Endothelial cell (in vitro differentiated cells): ENCODE data around the gene RASSF6. TPM values are rescaled to one million over a fixed set of nuclear protein-coding genes. Genes with fewer than 3 reads are reported as not detected.

Experiments
- DNase-seq: peaks from one replicate; pipeline ENCODE4 v3.0.0; 2021; ENCODE audit warnings: low spot score
- H3K27ac Mint-ChIP-seq: one replicate; pipeline ENCODE4 v1.8.0; 2021; ENCODE audit warnings: mixed read lengths, inconsistent platforms; ENCODE audit not compliant: unreplicated experiment
- H3K27me3 Mint-ChIP-seq: one replicate; pipeline ENCODE4 v1.8.0; 2021; ENCODE audit warnings: mild to moderate bottlenecking, moderate library complexity, mixed read lengths, inconsistent platforms; ENCODE audit not compliant: unreplicated experiment
- H3K36me3 Mint-ChIP-seq: one replicate; pipeline ENCODE4 v1.8.0; 2021; ENCODE audit warnings: mild to moderate bottlenecking, low read depth, mixed read lengths, inconsistent platforms; ENCODE audit not compliant: unreplicated experiment
- H3K4me1 Mint-ChIP-seq: one replicate; pipeline ENCODE4 v1.8.0; 2021; ENCODE audit warnings: mild to moderate bottlenecking, mixed read lengths, inconsistent platforms; ENCODE audit not compliant: unreplicated experiment
- H3K4me3 Mint-ChIP-seq: one replicate; pipeline ENCODE4 v1.8.0; 2021; ENCODE audit warnings: mild to moderate bottlenecking, mixed read lengths, inconsistent platforms; ENCODE audit not compliant: unreplicated experiment
- H3K9me3 Mint-ChIP-seq: one replicate; pipeline ENCODE4 v1.8.0; 2021; ENCODE audit warnings: mixed read lengths, inconsistent platforms; ENCODE audit not compliant: unreplicated experiment
- total RNA-seq: library from RNA; stranded (reverse); fragmentation: NEBNext Ultra II Directional; extraction: Animal tissue kit (Norgen Biotek cat#: 25700); gene quantifications from one replicate; pipeline ENCODE4 v1.2.1, GENCODE V29; 2021; ENCODE audit not compliant: unreplicated experiment
- TF ChIP-seq, protein P1 (sequence below): fragments of 200-600 bp; sonication (generic); IDR thresholded peaks from one replicate; pipeline ENCODE4 v1.5.0; 2021; ENCODE audit warnings: antibody characterized with exemption; ENCODE audit not compliant: unreplicated experiment

RASSF6 gene
- total RNA-seq, 1 donor from 2014 or later: not detected

DNA sequence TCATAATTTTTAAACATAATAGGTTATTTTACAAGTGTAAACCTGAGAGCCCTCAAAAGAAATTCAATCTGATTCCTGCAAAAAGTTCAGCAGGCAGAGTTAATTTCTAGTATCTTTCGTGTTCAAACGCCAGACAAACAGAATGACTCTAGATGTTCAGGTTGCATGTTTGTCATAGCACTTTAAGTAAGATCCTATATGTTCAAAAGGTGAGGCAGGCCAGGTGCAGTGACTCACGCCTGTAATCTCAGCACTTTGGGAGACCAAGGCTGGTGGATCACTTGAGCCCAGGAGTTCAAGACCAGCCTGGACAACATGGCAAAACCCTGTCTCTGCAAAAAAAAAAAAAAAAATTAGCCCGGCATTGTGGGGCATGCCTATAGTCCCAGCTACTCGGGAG is 1.1 kb upstream of the RASSF6 start:
- Mint-ChIP-seq H3K4me1 (peaks cover 4% of the 10 kb centered on the region), H3K27ac (no peak overlapping the region), H3K36me3 (no peaks in the 10 kb centered on the region), H3K27me3 (peaks cover 2% of the 10 kb centered on the region), H3K9me3 (no peaks in the 10 kb centered on the region), H3K4me3 (no peak overlapping the region)
- TF ChIP-seq, protein P1, sequence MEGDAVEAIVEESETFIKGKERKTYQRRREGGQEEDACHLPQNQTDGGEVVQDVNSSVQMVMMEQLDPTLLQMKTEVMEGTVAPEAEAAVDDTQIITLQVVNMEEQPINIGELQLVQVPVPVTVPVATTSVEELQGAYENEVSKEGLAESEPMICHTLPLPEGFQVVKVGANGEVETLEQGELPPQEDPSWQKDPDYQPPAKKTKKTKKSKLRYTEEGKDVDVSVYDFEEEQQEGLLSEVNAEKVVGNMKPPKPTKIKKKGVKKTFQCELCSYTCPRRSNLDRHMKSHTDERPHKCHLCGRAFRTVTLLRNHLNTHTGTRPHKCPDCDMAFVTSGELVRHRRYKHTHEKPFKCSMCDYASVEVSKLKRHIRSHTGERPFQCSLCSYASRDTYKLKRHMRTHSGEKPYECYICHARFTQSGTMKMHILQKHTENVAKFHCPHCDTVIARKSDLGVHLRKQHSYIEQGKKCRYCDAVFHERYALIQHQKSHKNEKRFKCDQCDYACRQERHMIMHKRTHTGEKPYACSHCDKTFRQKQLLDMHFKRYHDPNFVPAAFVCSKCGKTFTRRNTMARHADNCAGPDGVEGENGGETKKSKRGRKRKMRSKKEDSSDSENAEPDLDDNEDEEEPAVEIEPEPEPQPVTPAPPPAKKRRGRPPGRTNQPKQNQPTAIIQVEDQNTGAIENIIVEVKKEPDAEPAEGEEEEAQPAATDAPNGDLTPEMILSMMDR: no peak
- no peak for DNase-seq

DNA sequence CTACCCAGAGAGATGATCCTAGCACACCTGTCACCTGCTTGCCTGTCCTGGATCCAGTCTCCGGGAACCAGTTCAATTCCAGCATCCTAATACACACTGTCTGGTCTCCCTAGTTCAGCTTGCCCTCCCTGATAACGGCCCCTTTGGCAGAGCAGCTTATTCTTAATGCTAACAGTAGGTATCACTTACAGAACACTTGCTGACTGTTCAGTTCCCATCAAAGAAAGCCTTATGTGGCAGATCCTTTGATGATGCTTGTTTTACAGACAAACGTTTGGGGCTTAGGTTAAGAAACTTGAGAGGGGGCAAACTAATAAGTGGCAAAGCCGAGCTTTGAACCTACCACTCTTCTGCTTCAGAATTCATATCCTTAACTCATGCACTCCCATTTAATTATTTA is 890 bp downstream of the RASSF6 start:
- Mint-ChIP-seq H3K4me1 (peaks cover 3% of the 10 kb centered on the region), H3K27me3 (peaks cover 2% of the 10 kb centered on the region), H3K27ac (no peak overlapping the region), H3K9me3 (no peaks in the 10 kb centered on the region), H3K36me3 (no peaks in the 10 kb centered on the region), H3K4me3 (no peak overlapping the region)
- no peak for DNase-seq
- TF ChIP-seq, protein P1: no peak

DNA sequence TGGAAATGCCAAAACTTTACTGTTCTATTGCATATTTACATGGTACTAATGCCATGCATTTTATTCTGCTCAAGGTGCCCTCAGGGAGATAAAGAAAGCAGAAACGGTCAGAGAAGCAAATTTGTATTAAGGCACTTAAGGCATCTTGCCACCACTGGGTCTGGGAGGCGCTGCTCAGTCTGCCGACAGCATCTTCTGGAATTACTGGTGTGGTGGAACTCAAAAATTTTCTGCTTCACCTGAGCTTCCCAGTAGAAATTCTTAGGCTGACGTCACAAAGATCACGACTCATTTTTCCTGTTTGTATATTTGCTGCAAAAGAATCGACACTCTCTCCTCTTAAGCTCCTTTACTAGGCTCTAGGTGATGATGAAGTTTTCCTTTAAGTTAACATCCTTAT is 3.0 kb downstream of the RASSF6 start:
- H3K9me3 Mint-ChIP-seq: no peaks in the 10 kb centered on the region
- TF ChIP-seq, protein P1: no peak
- H3K4me3 Mint-ChIP-seq: no peak overlapping the region
- H3K4me1 Mint-ChIP-seq: no peaks in the 10 kb centered on the region
- H3K36me3 Mint-ChIP-seq: no peaks in the 10 kb centered on the region
- no peak for DNase-seq
- H3K27ac Mint-ChIP-seq: no peak overlapping the region
- peaks cover 2% of the 10 kb centered on the region for H3K27me3 Mint-ChIP-seq

DNA sequence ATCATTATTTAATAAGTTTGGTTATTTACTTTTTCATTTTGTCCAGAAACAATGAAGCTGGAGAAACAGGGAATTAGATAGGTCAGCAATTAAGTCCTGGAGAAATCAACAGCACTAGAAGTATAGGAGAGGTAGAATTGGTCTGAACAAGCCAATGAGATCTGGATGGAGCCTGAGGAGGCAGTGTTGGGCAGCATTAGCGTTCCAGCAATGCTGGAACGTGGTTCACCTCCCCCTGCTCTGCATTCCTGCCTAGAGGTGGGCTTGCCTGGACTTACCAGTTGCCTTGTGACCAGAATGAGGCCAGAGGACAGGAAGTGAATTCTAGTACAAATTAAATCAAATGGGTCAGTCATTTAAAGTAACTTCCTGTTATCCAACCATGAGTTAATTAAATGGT is 4.6 kb downstream of the RASSF6 start:
- Mint-ChIP-seq H3K36me3 (no peaks in the 10 kb centered on the region), H3K27me3 (peaks cover 2% of the 10 kb centered on the region), H3K27ac (no peak overlapping the region), H3K4me1 (no peaks in the 10 kb centered on the region), H3K4me3 (no peak overlapping the region), H3K9me3 (no peaks in the 10 kb centered on the region)
- TF ChIP-seq, protein P1: no peak
- DNase-seq: no peak

DNA sequence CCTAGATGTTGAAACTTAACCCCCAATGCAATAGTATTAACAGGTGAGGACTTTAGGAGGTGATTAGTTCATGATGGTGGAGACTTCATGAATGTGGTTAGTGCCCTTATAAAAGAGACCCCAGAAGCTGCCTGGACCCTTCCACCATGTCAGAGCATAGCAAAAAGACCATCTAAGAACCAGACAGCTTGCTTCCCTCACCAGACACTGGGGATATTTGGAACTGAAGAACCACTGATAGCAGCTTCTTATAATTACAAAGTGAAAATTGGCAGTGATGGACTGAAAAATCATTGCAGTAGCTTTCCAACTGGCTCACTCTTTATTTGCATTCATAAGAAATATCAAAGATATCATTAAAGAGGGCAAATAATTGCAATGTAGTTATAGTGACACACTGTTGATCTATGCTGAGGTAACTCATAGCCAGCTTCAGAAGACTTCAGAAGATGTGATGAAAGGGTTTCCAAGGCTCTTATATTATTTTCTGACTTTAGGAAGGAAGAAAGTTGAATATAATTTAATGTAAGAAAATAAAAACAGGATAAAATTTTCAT is 5.8 kb downstream of the RASSF6 start:
- no peak for DNase-seq
- H3K4me1 Mint-ChIP-seq: no peaks in the 10 kb centered on the region
- TF ChIP-seq, protein P1: no peak
- no peaks in the 10 kb centered on the region for H3K36me3 Mint-ChIP-seq
- H3K27ac Mint-ChIP-seq: no peak overlapping the region
- H3K27me3 Mint-ChIP-seq: peaks cover 4% of the 10 kb centered on the region
- H3K9me3 Mint-ChIP-seq: no peaks in the 10 kb centered on the region
- H3K4me3 Mint-ChIP-seq: no peak overlapping the region
